Prostate gland (tissue), 2 donors: ENCODE results near the gene FBXO34.
A peak's percentile ranks its signal among the peaks of the same experiment; 100 is the strongest.

Source experiments
- CTCF ChIP-seq, 4 experiments: fragments of 200-600 bp in 2 of 4; fragments of 450-650 bp in 2 of 4; sonication (generic) in 2 of 4; IDR thresholded peaks; 1 replicate in 3 of 4; 2 replicates in 1 of 4; pipeline ENCODE4 v1.5.1; 2016 to 2019; ENCODE audit warnings: antibody characterized with exemption in 4 of 4, mild to moderate bottlenecking in 2 of 4, moderate library complexity in 2 of 4
- POLR2A ChIP-seq: fragments of 450-650 bp; IDR thresholded peaks from one replicate; pipeline ENCODE4 v1.6.1; 2016; ENCODE audit warnings: antibody characterized with exemption, mild to moderate bottlenecking
- POLR2AphosphoS5 ChIP-seq: sonication (generic); formaldehyde crosslinking; IDR thresholded peaks from one replicate; pipeline ENCODE4 v1.6.1; 2017; ENCODE audit warnings: antibody characterized with exemption

- no peak for TF ChIP-seq CTCF (IDR thresholded peaks at IDR 0.05)
- TF ChIP-seq POLR2AphosphoS5 = peak; percentile 51
- TF ChIP-seq POLR2A = no peak
Observed at GRCh38 chr14:55241673-55242072, 29.5 kb upstream of the FBXO34 start.
